IPS-15b (cell line): ENCODE measurements around the gene THADA.
"Not testable (repeated sequence)": the region's sequence is repeated elsewhere in the genome, so short reads cannot be mapped to it uniquely, and the experiment has no call there.

Source experiments
- H3K27me3 ChIP-seq: one replicate; pipeline ENCODE4 v1.6.1; 2013; ENCODE audit warnings: low read length; ENCODE audit not compliant: control insufficient read depth, insufficient read depth
- H3K36me3 ChIP-seq: one replicate; pipeline ENCODE4 v1.6.1; 2013; ENCODE audit warnings: low read length; ENCODE audit not compliant: control insufficient read depth, insufficient read depth
- H3K4me1 ChIP-seq: one replicate; pipeline ENCODE4 v1.6.1; 2013; ENCODE audit warnings: mild to moderate bottlenecking, low read length; ENCODE audit not compliant: control insufficient read depth, insufficient read depth
- H3K4me3 ChIP-seq: one replicate; pipeline ENCODE4 v1.5.1; 2013; ENCODE audit warnings: low read depth, low read length
- H3K9ac ChIP-seq: one replicate; pipeline ENCODE4 v1.6.1; 2013; ENCODE audit warnings: low read depth, mild to moderate bottlenecking, low read length
- H3K9me3 ChIP-seq: one replicate; pipeline ENCODE4 v1.6.1; 2013; ENCODE audit warnings: mild to moderate bottlenecking, low read length; ENCODE audit not compliant: control insufficient read depth, insufficient read depth

THADA gene

GRCh38 chr2:43196768-43197587 is 398.9 kb downstream of the THADA start:
- peaks cover 3% of the 10 kb centered on the region for H3K4me1 ChIP-seq
- H3K27me3 ChIP-seq: no peaks in the 10 kb centered on the region
- no peaks in the 10 kb centered on the region for H3K9me3 ChIP-seq
- H3K9ac ChIP-seq: no peak overlapping the region
- no peaks in the 10 kb centered on the region for H3K36me3 ChIP-seq
- no peak overlapping the region for H3K4me3 ChIP-seq

- no peaks in the 10 kb centered on the region for H3K4me1 ChIP-seq
- no peaks in the 10 kb centered on the region for H3K36me3 ChIP-seq
- H3K9ac ChIP-seq: no peak overlapping the region
- no peak overlapping the region for H3K4me3 ChIP-seq
- no peaks in the 10 kb centered on the region for H3K9me3 ChIP-seq
- no peaks in the 10 kb centered on the region for H3K27me3 ChIP-seq
Measured at GRCh38 chr2:43194121-43194869, 401.5 kb downstream of the THADA start.

- H3K4me3 ChIP-seq: no peak overlapping the region
- no peaks in the 10 kb centered on the region for H3K4me1 ChIP-seq
- H3K27me3 ChIP-seq: no peaks in the 10 kb centered on the region
- no peaks in the 10 kb centered on the region for H3K9me3 ChIP-seq
- no peak overlapping the region for H3K9ac ChIP-seq
- no peaks in the 10 kb centered on the region for H3K36me3 ChIP-seq
Measured at GRCh38 chr2:43193652-43194120, 402.2 kb downstream of the THADA start.

GRCh38 chr2:43192744-43193651 is 402.8 kb downstream of the THADA start:
- Histone ChIP-seq H3K36me3 (peaks cover under 1% of the 10 kb centered on the region), H3K9me3 (no peaks in the 10 kb centered on the region), H3K27me3 (no peaks in the 10 kb centered on the region), H3K9ac (no peak overlapping the region), H3K4me3 (no peak overlapping the region), H3K4me1 (no peaks in the 10 kb centered on the region)

GRCh38 chr2:43191947-43192516 is 403.8 kb downstream of the THADA start:
- Histone ChIP-seq H3K4me3 (no peak overlapping the region), H3K27me3 (no peaks in the 10 kb centered on the region), H3K9ac (no peak overlapping the region), H3K36me3 (peaks cover 3% of the 10 kb centered on the region), H3K9me3 (no peaks in the 10 kb centered on the region), H3K4me1 (no peaks in the 10 kb centered on the region)

GRCh38 chr2:43190311-43191052 is 405.4 kb downstream of the THADA start:
- no peak overlapping the region for H3K9ac ChIP-seq
- H3K36me3 ChIP-seq: peaks cover 3% of the 10 kb centered on the region
- H3K27me3 ChIP-seq: no peaks in the 10 kb centered on the region
- no peak overlapping the region for H3K4me3 ChIP-seq
- no peaks in the 10 kb centered on the region for H3K9me3 ChIP-seq
- no peaks in the 10 kb centered on the region for H3K4me1 ChIP-seq

- not testable (repeated sequence) for H3K9me3 ChIP-seq, H3K9ac ChIP-seq, H3K27me3 ChIP-seq, H3K36me3 ChIP-seq, H3K4me3 ChIP-seq, H3K4me1 ChIP-seq
Measured at GRCh38 chr2:43189861-43190260, 406.0 kb downstream of the THADA start.

- H3K4me1 ChIP-seq: peaks cover 8% of the 10 kb centered on the region
- H3K4me3 ChIP-seq: no peak overlapping the region
- H3K27me3 ChIP-seq: no peaks in the 10 kb centered on the region
- peaks cover 3% of the 10 kb centered on the region for H3K36me3 ChIP-seq
- H3K9ac ChIP-seq: no peak overlapping the region
- no peaks in the 10 kb centered on the region for H3K9me3 ChIP-seq
Measured at GRCh38 chr2:43188561-43189386, 407.1 kb downstream of the THADA start.

- no peak overlapping the region for H3K4me3 ChIP-seq
- peak overlapping the region; percentile 29 for H3K9ac ChIP-seq
- H3K36me3 ChIP-seq: peaks cover 3% of the 10 kb centered on the region
Measured at GRCh38 chr2:43186679-43187374, 409.0 kb downstream of the THADA start.

GRCh38 chr2:43186321-43186678 is 409.5 kb downstream of the THADA start:
- Histone ChIP-seq H3K9ac (peak overlapping the region; percentile 29), H3K27me3 (no peaks in the 10 kb centered on the region), H3K36me3 (peaks cover 3% of the 10 kb centered on the region), H3K4me1 (peaks cover 13% of the 10 kb centered on the region), H3K9me3 (no peaks in the 10 kb centered on the region), H3K4me3 (no peak overlapping the region)

More at GRCh38 chr2:43186679-43187374, 409.0 kb downstream of the THADA start:
- Histone ChIP-seq H3K9me3 (no peaks in the 10 kb centered on the region), H3K4me1 (peaks cover 8% of the 10 kb centered on the region), H3K27me3 (no peaks in the 10 kb centered on the region)
